ENCODE data around the gene JPT2. TPM values are rescaled to one million over a fixed set of nuclear protein-coding genes. Genes with fewer than 3 reads are reported as not detected.
"Not testable (repeated sequence)": the region's sequence is repeated elsewhere in the genome, so short reads cannot be mapped to it uniquely, and the experiment has no call there.

The JPT2 gene
- total RNA-seq, 4 donors from 2014 or later = 20.8 to 57.5 (median 38.2) TPM

GRCh38 chr16:1715220-1715619 is 37.1 kb downstream of the JPT2 start:
- Histone ChIP-seq H3K27me3 (no peaks in the 10 kb centered on the region), H3K4me1 (peaks cover 16 to 48% (median 25%) of the 10 kb centered on the region in 4 donors), H3K4me3 (no peak overlapping the region), H3K27ac (replicated peaks in 1 of 4) (no peak overlapping the region), H3K36me3 (peaks cover 0 to 3% (median 0%) of the 10 kb centered on the region in 4 donors), H3K9me3 (no peaks in the 10 kb centered on the region)
- WGBS = 92% methylated on average over 12 of the region's 12 CpGs
- intact Hi-C loops (cut with DNase I) = no loop called here
- no peak for TF ChIP-seq POLR2A (IDR thresholded peaks at IDR 0.05; ENCODE audit: low read depth)
- no peak for TF ChIP-seq EP300 (IDR thresholded peaks at IDR 0.05)
- no peak for TF ChIP-seq CTCF (IDR thresholded peaks at IDR 0.05)
- TF ChIP-seq POLR2AphosphoS5 (IDR thresholded peaks at IDR 0.05) = no peak
- DNase-seq (ENCODE audit: extremely low spot score) = no peak

GRCh38 chr16:1718236-1718635 is 40.2 kb downstream of the JPT2 start:
- H3K4me3 ChIP-seq; DNase-seq (ENCODE audit: extremely low spot score); H3K36me3 ChIP-seq; H3K9me3 ChIP-seq; H3K27me3 ChIP-seq; intact Hi-C loops (cut with DNase I); H3K27ac ChIP-seq (replicated peaks in 1 of 4): not testable (repeated sequence)
- H3K4me1 ChIP-seq = peaks cover 26 to 42% (median 29%) of the 10 kb centered on the region in 4 donors
- 92% methylated on average over 7 of the region's 10 CpGs for WGBS

- H3K9me3 ChIP-seq; DNase-seq (ENCODE audit: extremely low spot score); H3K36me3 ChIP-seq; H3K27ac ChIP-seq (replicated peaks in 1 of 4); H3K27me3 ChIP-seq; intact Hi-C loops (cut with DNase I); H3K4me3 ChIP-seq: not testable (repeated sequence)
- peaks cover 28 to 42% (median 32%) of the 10 kb centered on the region in 4 donors for H3K4me1 ChIP-seq
- 88% methylated on average over 12 of the region's 12 CpGs for WGBS
Measured at GRCh38 chr16:1719559-1720229, 41.6 kb downstream of the JPT2 start.

- DNase-seq (ENCODE audit: extremely low spot score) = no peak
- 91% methylated on average over 9 of the region's 9 CpGs for WGBS
- intact Hi-C loops (cut with DNase I) = no loop called here
- Histone ChIP-seq H3K4me3 (no peak overlapping the region), H3K27ac (replicated peaks in 1 of 4) (peak overlapping the region; percentile 42 to 54 (median 50)), H3K9me3 (no peaks in the 10 kb centered on the region), H3K4me1 (peaks cover 28 to 42% (median 32%) of the 10 kb centered on the region in 4 donors), H3K36me3 (peaks cover 13 to 22% (median 19%) of the 10 kb centered on the region in 4 donors), H3K27me3 (no peaks in the 10 kb centered on the region)
- TF ChIP-seq CTCF (IDR thresholded peaks at IDR 0.05) (no peak), EP300 (IDR thresholded peaks at IDR 0.05) (no peak), POLR2AphosphoS5 (IDR thresholded peaks at IDR 0.05) (no peak), POLR2A (IDR thresholded peaks at IDR 0.05; ENCODE audit: low read depth) (no peak)
Measured at GRCh38 chr16:1721372-1721771, 43.3 kb downstream of the JPT2 start.

- H3K36me3 ChIP-seq = peaks cover 21 to 41% (median 40%) of the 10 kb centered on the region in 4 donors
- H3K27me3 ChIP-seq = no peaks in the 10 kb centered on the region
- no peaks in the 10 kb centered on the region for H3K9me3 ChIP-seq
- intact Hi-C loops (cut with DNase I) = no loop called here
- H3K4me1 ChIP-seq = peaks cover 25 to 35% (median 32%) of the 10 kb centered on the region in 4 donors
- peak overlapping the region in 1 of 4 donors; percentile 67 for H3K27ac ChIP-seq (replicated peaks in 1 of 4)
- no peak overlapping the region for H3K4me3 ChIP-seq
- WGBS = 55% methylated on average over 6 of the region's 6 CpGs
- TF ChIP-seq POLR2AphosphoS5 (IDR thresholded peaks at IDR 0.05) (no peak), CTCF (IDR thresholded peaks at IDR 0.05) (peak; percentile 62 to 83 (median 63)), POLR2A (IDR thresholded peaks at IDR 0.05; ENCODE audit: low read depth) (no peak), EP300 (IDR thresholded peaks at IDR 0.05) (no peak)
- DNase-seq (ENCODE audit: extremely low spot score) = no peak
Measured at GRCh38 chr16:1723450-1724147, 45.5 kb downstream of the JPT2 start.

All from esophagus muscularis mucosa (tissue), 4 donors.